K562 (cell line): ENCODE measurements around the gene CDC5L.

Source experiments
- EP300 ChIP-seq: IDR thresholded peaks from 2 replicates; pipeline ENCODE4 v1.6.1; 2012; ENCODE audit warnings: low read length, improper control_type of control experiment
- FOXP4 ChIP-seq: sonication (generic); formaldehyde crosslinking; IDR thresholded peaks from 2 replicates; pipeline ENCODE4 v1.8.0; 2022; ENCODE audit warnings: mild to moderate bottlenecking, missing genetic modification reagents, borderline replicate concordance
- IRF2 ChIP-seq: sonication (generic); formaldehyde crosslinking; IDR thresholded peaks from 2 replicates; pipeline ENCODE4 v1.8.1; 2022; ENCODE audit warnings: mild to moderate bottlenecking, missing genetic modification reagents
- KDM1A ChIP-seq, 2 experiments: fragments of 450-650 bp; IDR thresholded peaks; 2 replicates each; pipeline ENCODE4 v1.6.1; 2016; ENCODE audit warnings: mild to moderate bottlenecking in 2 of 2
- KDM4B ChIP-seq, 2 experiments: fragments of 450-650 bp in 1 of 2; sonication (generic) in 1 of 2; IDR thresholded peaks; 2 replicates each; pipeline ENCODE4 v1.6.1; 2016 to 2017; ENCODE audit warnings: borderline replicate concordance in 2 of 2, antibody characterized with exemption in 1 of 2, low read depth in 1 of 2, mild to moderate bottlenecking in 1 of 2
- POLR2A ChIP-seq: fragments of 450-650 bp; conservative IDR thresholded peaks from 2 replicates; pipeline ENCODE4 v1.6.1; 2016
- POLR2AphosphoS2 ChIP-seq: IDR thresholded peaks from 2 replicates; pipeline ENCODE4 v1.6.1; 2012; ENCODE audit warnings: low read length, improper control_type of control experiment
- POLR2AphosphoS5 ChIP-seq: IDR thresholded peaks from 2 replicates; pipeline ENCODE4 v1.6.1; 2011; ENCODE audit warnings: mild to moderate bottlenecking, low read depth, low read length, moderate library complexity; ENCODE audit not compliant: control insufficient read depth, insufficient read depth
- SRF ChIP-seq, 2 experiments: fragments of 250-450, 450-650 bp in 1 of 2; sonication (Bioruptor Pico) in 1 of 2; sonication (generic) in 1 of 2; formaldehyde crosslinking; IDR thresholded peaks; 2 replicates each; pipeline versions ENCODE4 v1.5.0 to v1.5.1; 2020 to 2022; ENCODE audit warnings: mild to moderate bottlenecking in 1 of 2, missing genetic modification reagents in 1 of 2
- ZNF431 ChIP-seq: sonication (generic); formaldehyde crosslinking; IDR thresholded peaks from 2 replicates; pipeline ENCODE4 v1.8.0; 2022; ENCODE audit warnings: mild to moderate bottlenecking, missing genetic modification reagents
- ZSCAN29 ChIP-seq: fragments of 450-650 bp; IDR thresholded peaks from 2 replicates; pipeline ENCODE4 v1.6.1; 2017
- TF ChIP-seq, protein P1 (sequence below), 2 experiments: fragments of 450-650 bp in 1 of 2; sonication (generic) in 1 of 2; formaldehyde crosslinking in 1 of 2; IDR thresholded peaks; 2 replicates each; pipeline versions ENCODE4 v1.7.1 to v1.9.0; 2016 to 2022; ENCODE audit warnings: inconsistent platforms in 1 of 2, mild to moderate bottlenecking in 1 of 2, missing genetic modification reagents in 1 of 2
- TF ChIP-seq, protein P2 (sequence below), 3 experiments: IDR thresholded peaks in 2 of 3; conservative IDR thresholded peaks in 1 of 3; 2 replicates each; pipeline ENCODE4 v1.5.1; 2011 to 2012; ENCODE audit warnings: low read length in 3 of 3, mild to moderate bottlenecking in 3 of 3, control low read depth in 2 of 3, improper control_type of control experiment in 1 of 3, inconsistent platforms in 1 of 3, low read depth in 1 of 3, mixed read lengths in 1 of 3, moderate library complexity in 1 of 3; ENCODE audit not compliant: insufficient read depth in 2 of 3

DNA sequence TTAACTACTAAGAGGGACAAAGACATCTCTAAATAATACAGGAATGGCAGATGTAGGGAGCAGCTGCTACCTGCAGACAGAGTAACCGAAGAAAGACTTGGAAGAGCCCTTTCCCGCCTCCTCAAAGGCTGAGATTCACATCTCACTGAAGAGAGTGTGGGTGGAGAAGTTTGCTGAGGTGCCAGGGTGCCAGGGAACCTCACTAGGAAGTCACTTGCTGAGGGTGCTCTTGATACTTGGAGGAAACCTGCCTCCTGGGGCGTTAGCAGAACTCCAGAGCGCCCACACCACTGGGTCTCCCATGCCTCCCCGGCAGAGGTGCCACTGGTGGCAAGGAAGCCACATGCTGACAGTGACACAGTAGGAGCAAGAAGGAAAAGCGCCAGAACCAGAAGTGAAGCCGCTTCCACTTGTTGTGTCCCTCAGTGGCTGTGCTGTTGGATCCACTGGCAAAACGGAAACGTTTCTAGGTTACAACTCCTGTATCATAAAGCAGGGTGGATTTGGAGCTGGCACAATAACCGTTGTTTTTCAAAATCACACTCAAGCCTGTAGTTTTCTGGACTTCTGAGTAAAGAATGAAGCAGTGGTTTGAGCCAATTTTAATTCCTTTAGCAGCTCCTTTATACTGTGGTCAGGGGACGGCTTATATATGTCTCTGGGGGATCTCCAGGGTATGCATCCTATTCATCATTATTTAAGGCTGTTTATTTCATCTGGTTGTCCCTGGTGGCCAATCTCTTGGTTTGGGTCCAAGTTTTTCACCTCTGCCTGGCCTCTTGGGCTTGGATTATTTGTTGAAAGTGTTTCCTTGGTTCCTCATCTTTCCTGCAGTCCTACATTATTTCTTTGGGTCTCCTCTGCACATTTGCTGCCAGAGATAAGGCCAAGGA lies 64.5 kb downstream of the CDC5L start:
- TF ChIP-seq ZSCAN29: no peak
- TF ChIP-seq POLR2A: no peak
- TF ChIP-seq ZNF431: no peak
- TF ChIP-seq, protein P1, sequence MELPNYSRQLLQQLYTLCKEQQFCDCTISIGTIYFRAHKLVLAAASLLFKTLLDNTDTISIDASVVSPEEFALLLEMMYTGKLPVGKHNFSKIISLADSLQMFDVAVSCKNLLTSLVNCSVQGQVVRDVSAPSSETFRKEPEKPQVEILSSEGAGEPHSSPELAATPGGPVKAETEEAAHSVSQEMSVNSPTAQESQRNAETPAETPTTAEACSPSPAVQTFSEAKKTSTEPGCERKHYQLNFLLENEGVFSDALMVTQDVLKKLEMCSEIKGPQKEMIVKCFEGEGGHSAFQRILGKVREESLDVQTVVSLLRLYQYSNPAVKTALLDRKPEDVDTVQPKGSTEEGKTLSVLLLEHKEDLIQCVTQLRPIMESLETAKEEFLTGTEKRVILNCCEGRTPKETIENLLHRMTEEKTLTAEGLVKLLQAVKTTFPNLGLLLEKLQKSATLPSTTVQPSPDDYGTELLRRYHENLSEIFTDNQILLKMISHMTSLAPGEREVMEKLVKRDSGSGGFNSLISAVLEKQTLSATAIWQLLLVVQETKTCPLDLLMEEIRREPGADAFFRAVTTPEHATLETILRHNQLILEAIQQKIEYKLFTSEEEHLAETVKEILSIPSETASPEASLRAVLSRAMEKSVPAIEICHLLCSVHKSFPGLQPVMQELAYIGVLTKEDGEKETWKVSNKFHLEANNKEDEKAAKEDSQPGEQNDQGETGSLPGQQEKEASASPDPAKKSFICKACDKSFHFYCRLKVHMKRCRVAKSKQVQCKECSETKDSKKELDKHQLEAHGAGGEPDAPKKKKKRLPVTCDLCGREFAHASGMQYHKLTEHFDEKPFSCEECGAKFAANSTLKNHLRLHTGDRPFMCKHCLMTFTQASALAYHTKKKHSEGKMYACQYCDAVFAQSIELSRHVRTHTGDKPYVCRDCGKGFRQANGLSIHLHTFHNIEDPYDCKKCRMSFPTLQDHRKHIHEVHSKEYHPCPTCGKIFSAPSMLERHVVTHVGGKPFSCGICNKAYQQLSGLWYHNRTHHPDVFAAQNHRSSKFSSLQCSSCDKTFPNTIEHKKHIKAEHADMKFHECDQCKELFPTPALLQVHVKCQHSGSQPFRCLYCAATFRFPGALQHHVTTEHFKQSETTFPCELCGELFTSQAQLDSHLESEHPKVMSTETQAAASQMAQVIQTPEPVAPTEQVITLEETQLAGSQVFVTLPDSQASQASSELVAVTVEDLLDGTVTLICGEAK (IDR thresholded peaks at IDR 0.05): no peak
- TF ChIP-seq, protein P1 (CRISPR knock-in tag; IDR thresholded peaks at IDR 0.05): no peak
- TF ChIP-seq POLR2AphosphoS5: no peak
- TF ChIP-seq, protein P2, sequence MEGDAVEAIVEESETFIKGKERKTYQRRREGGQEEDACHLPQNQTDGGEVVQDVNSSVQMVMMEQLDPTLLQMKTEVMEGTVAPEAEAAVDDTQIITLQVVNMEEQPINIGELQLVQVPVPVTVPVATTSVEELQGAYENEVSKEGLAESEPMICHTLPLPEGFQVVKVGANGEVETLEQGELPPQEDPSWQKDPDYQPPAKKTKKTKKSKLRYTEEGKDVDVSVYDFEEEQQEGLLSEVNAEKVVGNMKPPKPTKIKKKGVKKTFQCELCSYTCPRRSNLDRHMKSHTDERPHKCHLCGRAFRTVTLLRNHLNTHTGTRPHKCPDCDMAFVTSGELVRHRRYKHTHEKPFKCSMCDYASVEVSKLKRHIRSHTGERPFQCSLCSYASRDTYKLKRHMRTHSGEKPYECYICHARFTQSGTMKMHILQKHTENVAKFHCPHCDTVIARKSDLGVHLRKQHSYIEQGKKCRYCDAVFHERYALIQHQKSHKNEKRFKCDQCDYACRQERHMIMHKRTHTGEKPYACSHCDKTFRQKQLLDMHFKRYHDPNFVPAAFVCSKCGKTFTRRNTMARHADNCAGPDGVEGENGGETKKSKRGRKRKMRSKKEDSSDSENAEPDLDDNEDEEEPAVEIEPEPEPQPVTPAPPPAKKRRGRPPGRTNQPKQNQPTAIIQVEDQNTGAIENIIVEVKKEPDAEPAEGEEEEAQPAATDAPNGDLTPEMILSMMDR (IDR thresholded peaks at IDR 0.05 in 2 of 3, conservative IDR thresholded peaks at IDR 0.05 in 1 of 3; ENCODE audit: insufficient read depth in 2 of 3, low read depth in 1 of 3, low read length in 3 of 3): no peak
- no peak for TF ChIP-seq POLR2AphosphoS2
- no peak for TF ChIP-seq KDM1A (IDR thresholded peaks at IDR 0.05)
- no peak for TF ChIP-seq IRF2
- TF ChIP-seq SRF (CRISPR knock-in tag; IDR thresholded peaks at IDR 0.05): no peak
- no peak for TF ChIP-seq FOXP4 (CRISPR knock-in tag)
- TF ChIP-seq EP300: no peak
- no peak for TF ChIP-seq KDM4B (IDR thresholded peaks at IDR 0.05; ENCODE audit: borderline replicate concordance in 2 of 2, low read depth in 1 of 2)
